ENCODE results near the gene KIAA0319L.
A peak's percentile ranks its signal among the peaks of the same experiment; 100 is the strongest.

The KIAA0319L gene

GRCh38 chr1:35576061-35576765 lies 19.0 kb upstream of the KIAA0319L start:
- no peak overlapping the region for H3K4me3 ChIP-seq (ENCODE audit: low read depth, low read length)
- peak overlapping the region; percentile 22 for H4K12ac ChIP-seq (ENCODE audit: low read depth, low read length)
- peak overlapping the region; percentile 81 for H2BK120ac ChIP-seq (ENCODE audit: insufficient read depth, low read length, poor library complexity)
- H2BK5ac ChIP-seq (ENCODE audit: low read depth, low read length, poor library complexity): peak overlapping the region; percentile 54
- peaks cover 17% of the 10 kb centered on the region for H3K79me2 ChIP-seq (ENCODE audit: control insufficient read depth, insufficient read depth, low read length, poor library complexity)
- H2AK5ac ChIP-seq (ENCODE audit: low read length): peak overlapping the region; percentile 73
- H3K36me3 ChIP-seq (ENCODE audit: control insufficient read depth in 1 of 2, insufficient read depth in 2 of 2, low read length in 2 of 2): no peaks in the 10 kb centered on the region
- H3K9me3 ChIP-seq (ENCODE audit: insufficient read depth, low read depth, low read length): no peaks in the 10 kb centered on the region
- H3K27ac ChIP-seq (ENCODE audit: low read depth, low read length): peak overlapping the region; percentile 72
- peaks cover 51 to 55% of the 10 kb centered on the region in 2 experiments for H3K4me1 ChIP-seq (ENCODE audit: control insufficient read depth in 1 of 2, insufficient read depth in 2 of 2, low read length in 2 of 2)
- H2AFZ ChIP-seq (ENCODE audit: insufficient read depth, low read length, poor library complexity): peak overlapping the region; percentile 68
- peak overlapping the region; percentile 89 for H4K8ac ChIP-seq (ENCODE audit: low read depth, low read length)
- H3K23ac ChIP-seq (ENCODE audit: low read length): no peak overlapping the region
- H3K27me3 ChIP-seq (ENCODE audit: insufficient read depth, low read length): peaks cover 5% of the 10 kb centered on the region
- no peak for DNase-seq
- peak overlapping the region; percentile 51 for H3K18ac ChIP-seq (ENCODE audit: low read length)
- H3K4ac ChIP-seq (ENCODE audit: low read depth, low read length): peak overlapping the region; percentile 21
- peak overlapping the region; percentile 82 for H3K4me2 ChIP-seq (ENCODE audit: low read length)
- H3K79me1 ChIP-seq (ENCODE audit: low read length): peaks cover 46% of the 10 kb centered on the region
- peak overlapping the region; percentile 82 for H4K91ac ChIP-seq (ENCODE audit: low read depth, low read length)
- H3K14ac ChIP-seq (ENCODE audit: low read length): peak overlapping the region; percentile 38
- no peak overlapping the region for H3K9ac ChIP-seq (ENCODE audit: low read length)
- peak overlapping the region; percentile 70 for H2BK12ac ChIP-seq (ENCODE audit: low read length)
- no CpG with 5 or more reads among the region's 10 CpGs for WGBS (ENCODE audit: extremely low coverage, insufficient coverage, insufficient read length)

- no peak overlapping the region for H3K23ac ChIP-seq (ENCODE audit: low read length)
- peak overlapping the region; percentile 82 for H3K4me2 ChIP-seq (ENCODE audit: low read length)
- peak overlapping the region; percentile 51 for H3K18ac ChIP-seq (ENCODE audit: low read length)
- H4K8ac ChIP-seq (ENCODE audit: low read depth, low read length): peak overlapping the region; percentile 89
- peak overlapping the region; percentile 72 for H3K27ac ChIP-seq (ENCODE audit: low read depth, low read length)
- no peaks in the 10 kb centered on the region for H3K9me3 ChIP-seq (ENCODE audit: insufficient read depth, low read depth, low read length)
- peak overlapping the region; percentile 4 for H3K4ac ChIP-seq (ENCODE audit: low read depth, low read length)
- DNase-seq: peak; percentile 31 to 57
- H3K79me2 ChIP-seq (ENCODE audit: control insufficient read depth, insufficient read depth, low read length, poor library complexity): peaks cover 17% of the 10 kb centered on the region
- peaks cover 46% of the 10 kb centered on the region for H3K79me1 ChIP-seq (ENCODE audit: low read length)
- H3K4me3 ChIP-seq (ENCODE audit: low read depth, low read length): no peak overlapping the region
- peaks cover 54 to 56% of the 10 kb centered on the region in 2 experiments for H3K4me1 ChIP-seq (ENCODE audit: control insufficient read depth in 1 of 2, insufficient read depth in 2 of 2, low read length in 2 of 2)
- H3K27me3 ChIP-seq (ENCODE audit: insufficient read depth, low read length): peaks cover 5% of the 10 kb centered on the region
- H2AK5ac ChIP-seq (ENCODE audit: low read length): peak overlapping the region; percentile 73
- no CpG with 5 or more reads among the region's 5 CpGs for WGBS (ENCODE audit: extremely low coverage, insufficient coverage, insufficient read length)
- peak overlapping the region; percentile 38 for H3K14ac ChIP-seq (ENCODE audit: low read length)
- peak overlapping the region; percentile 82 for H4K91ac ChIP-seq (ENCODE audit: low read depth, low read length)
- no peak overlapping the region for H4K12ac ChIP-seq (ENCODE audit: low read depth, low read length)
- H2BK5ac ChIP-seq (ENCODE audit: low read depth, low read length, poor library complexity): peak overlapping the region; percentile 54
- peak overlapping the region; percentile 81 for H2BK120ac ChIP-seq (ENCODE audit: insufficient read depth, low read length, poor library complexity)
- no peaks in the 10 kb centered on the region for H3K36me3 ChIP-seq (ENCODE audit: control insufficient read depth in 1 of 2, insufficient read depth in 2 of 2, low read length in 2 of 2)
- peak overlapping the region; percentile 70 for H2BK12ac ChIP-seq (ENCODE audit: low read length)
- no peak overlapping the region for H2AFZ ChIP-seq (ENCODE audit: insufficient read depth, low read length, poor library complexity)
- H3K9ac ChIP-seq (ENCODE audit: low read length): no peak overlapping the region
Observed at GRCh38 chr1:35575416-35575958, 18.3 kb upstream of the KIAA0319L start.

- Histone ChIP-seq H3K4me1 (ENCODE audit: control insufficient read depth in 1 of 2, insufficient read depth in 2 of 2, low read length in 2 of 2) (peaks cover 59 to 60% of the 10 kb centered on the region in 2 experiments), H3K79me1 (ENCODE audit: low read length) (peaks cover 46% of the 10 kb centered on the region), H3K9ac (ENCODE audit: low read length) (no peak overlapping the region), H3K27ac (ENCODE audit: low read depth, low read length) (peak overlapping the region; percentile 72), H3K4me3 (ENCODE audit: low read depth, low read length) (peak overlapping the region; percentile 78), H2BK120ac (ENCODE audit: insufficient read depth, low read length, poor library complexity) (peak overlapping the region; percentile 19), H3K27me3 (ENCODE audit: insufficient read depth, low read length) (peaks cover 5% of the 10 kb centered on the region), H3K4ac (ENCODE audit: low read depth, low read length) (peak overlapping the region; percentile 19), H4K8ac (ENCODE audit: low read depth, low read length) (peak overlapping the region; percentile 18), H3K18ac (ENCODE audit: low read length) (peak overlapping the region; percentile 90), H2AK5ac (ENCODE audit: low read length) (peak overlapping the region; percentile 61), H3K36me3 (ENCODE audit: control insufficient read depth in 1 of 2, insufficient read depth in 2 of 2, low read length in 2 of 2) (no peaks in the 10 kb centered on the region), H3K23ac (ENCODE audit: low read length) (no peak overlapping the region), H2AFZ (ENCODE audit: insufficient read depth, low read length, poor library complexity) (no peak overlapping the region), H2BK5ac (ENCODE audit: low read depth, low read length, poor library complexity) (peak overlapping the region; percentile 54), H4K91ac (ENCODE audit: low read depth, low read length) (peak overlapping the region; percentile 64), H3K79me2 (ENCODE audit: control insufficient read depth, insufficient read depth, low read length, poor library complexity) (peaks cover 17% of the 10 kb centered on the region), H2BK12ac (ENCODE audit: low read length) (peak overlapping the region; percentile 47), H3K14ac (ENCODE audit: low read length) (peak overlapping the region; percentile 68), H3K9me3 (ENCODE audit: insufficient read depth, low read depth, low read length) (no peaks in the 10 kb centered on the region), H4K12ac (ENCODE audit: low read depth, low read length) (no peak overlapping the region), H3K4me2 (ENCODE audit: low read length) (peak overlapping the region; percentile 82)
- DNase-seq: peak; percentile 16 to 22
- WGBS (ENCODE audit: extremely low coverage, insufficient coverage, insufficient read length): no CpG with 5 or more reads among the region's 30 CpGs
Observed at GRCh38 chr1:35574655-35575415, 17.6 kb upstream of the KIAA0319L start.

GRCh38 chr1:35574125-35574654 lies 17.0 kb upstream of the KIAA0319L start:
- H3K4ac ChIP-seq (ENCODE audit: low read depth, low read length): peak overlapping the region; percentile 32
- peak overlapping the region; percentile 56 for H4K12ac ChIP-seq (ENCODE audit: low read depth, low read length)
- peak overlapping the region; percentile 61 for H2AK5ac ChIP-seq (ENCODE audit: low read length)
- H2BK12ac ChIP-seq (ENCODE audit: low read length): peak overlapping the region; percentile 34
- peak overlapping the region; percentile 86 for H3K14ac ChIP-seq (ENCODE audit: low read length)
- peak overlapping the region; percentile 90 for H3K18ac ChIP-seq (ENCODE audit: low read length)
- WGBS (ENCODE audit: extremely low coverage, insufficient coverage, insufficient read length): no CpG with 5 or more reads among the region's 48 CpGs
- peak overlapping the region; percentile 72 for H3K27ac ChIP-seq (ENCODE audit: low read depth, low read length)
- DNase-seq: no peak
- H3K79me2 ChIP-seq (ENCODE audit: control insufficient read depth, insufficient read depth, low read length, poor library complexity): peaks cover 17% of the 10 kb centered on the region
- H3K4me2 ChIP-seq (ENCODE audit: low read length): peak overlapping the region; percentile 82
- H3K36me3 ChIP-seq (ENCODE audit: control insufficient read depth in 1 of 2, insufficient read depth in 2 of 2, low read length in 2 of 2): no peaks in the 10 kb centered on the region
- H3K27me3 ChIP-seq (ENCODE audit: insufficient read depth, low read length): peaks cover 5% of the 10 kb centered on the region
- no peak overlapping the region for H2BK5ac ChIP-seq (ENCODE audit: low read depth, low read length, poor library complexity)
- peak overlapping the region; percentile 28 for H2AFZ ChIP-seq (ENCODE audit: insufficient read depth, low read length, poor library complexity)
- no peak overlapping the region for H3K23ac ChIP-seq (ENCODE audit: low read length)
- no peaks in the 10 kb centered on the region for H3K9me3 ChIP-seq (ENCODE audit: insufficient read depth, low read depth, low read length)
- H4K91ac ChIP-seq (ENCODE audit: low read depth, low read length): peak overlapping the region; percentile 64
- peak overlapping the region; percentile 79 for H2BK120ac ChIP-seq (ENCODE audit: insufficient read depth, low read length, poor library complexity)
- H4K8ac ChIP-seq (ENCODE audit: low read depth, low read length): peak overlapping the region; percentile 74
- H3K79me1 ChIP-seq (ENCODE audit: low read length): peaks cover 46% of the 10 kb centered on the region
- H3K4me3 ChIP-seq (ENCODE audit: low read depth, low read length): peak overlapping the region; percentile 78
- no peak overlapping the region for H3K9ac ChIP-seq (ENCODE audit: low read length)
- peaks cover 59 to 64% of the 10 kb centered on the region in 2 experiments for H3K4me1 ChIP-seq (ENCODE audit: control insufficient read depth in 1 of 2, insufficient read depth in 2 of 2, low read length in 2 of 2)

All from trophoblast cell (in vitro differentiated cells and primary cell).